GM12872 (cell line): Measurements from ENCODE around the gene ZAP70.

Experiments used
- CTCF ChIP-seq: IDR thresholded peaks from 3 replicates; pipeline ENCODE4 v1.5.1; 2011; ENCODE audit warnings: low read depth, mild to moderate bottlenecking, low read length, moderate library complexity; ENCODE audit not compliant: insufficient read depth

ZAP70 gene

GRCh38 chr2:97708048-97708380 lies 5.4 kb upstream of the ZAP70 start:
- TF ChIP-seq CTCF = no peak

- TF ChIP-seq CTCF = no peak
Observed at GRCh38 chr2:97708608-97709007, 4.8 kb upstream of the ZAP70 start.

GRCh38 chr2:97711394-97711711 lies 2.0 kb upstream of the ZAP70 start:
- no peak for TF ChIP-seq CTCF

GRCh38 chr2:97712693-97713295 lies 582 bp upstream of the ZAP70 start:
- no peak for TF ChIP-seq CTCF

GRCh38 chr2:97714084-97714949 lies 941 bp downstream of the ZAP70 start:
- TF ChIP-seq CTCF = no peak

GRCh38 chr2:97714950-97715652 lies 1.7 kb downstream of the ZAP70 start:
- no peak for TF ChIP-seq CTCF

GRCh38 chr2:97715951-97716694 lies 2.7 kb downstream of the ZAP70 start:
- TF ChIP-seq CTCF = no peak
